Panc1 (cell line): Measurements from ENCODE around the gene FAM13A. TPM values are rescaled to one million over a fixed set of nuclear protein-coding genes. Genes with fewer than 3 reads are reported as not detected.

Experiments used
- ATAC-seq: fragments of 200-7000 bp; cut with Tn5 transposase; 2 replicates; pipeline ENCODE4 v1.9.1; 2020; ENCODE audit warnings: mild to moderate bottlenecking, moderate library complexity
- BruUV-seq: library from RNA; stranded (reverse); fragments of 400-500 nt; replicated peaks from 2 replicates; lab custom pipeline; 2021; lab: Mats Ljungman, UMichigan
- CTCF ChIA-PET: fragments of 300-600 bp; sonication (Branson Sonifier 250); formaldehyde crosslinking; loops from one replicate; lab custom pipeline; 2022; ENCODE audit warnings: antibody characterized with exemption; lab: Charles Lee
- POLR2A ChIA-PET: fragments of 300-600 bp; sonication (Branson Sonifier 250); formaldehyde crosslinking; loops from one replicate; lab custom pipeline; 2022; ENCODE audit warnings: antibody characterized with exemption; lab: Charles Lee
- DNase-seq: peaks from one replicate; pipeline ENCODE4 v3.0.0-alpha.2; 2010; ENCODE audit warnings: low read depth, low spot score
- H3K27ac ChIP-seq: 2 replicates; pipeline ENCODE4 v1.5.1; 2011; ENCODE audit warnings: mild to moderate bottlenecking, low read length, inconsistent platforms
- H3K27me3 ChIP-seq: fragments of 200-500 bp; sonication (Bioruptor generic); 2 replicates; pipeline ENCODE4 v1.6.0; 2014; ENCODE audit warnings: low read length, inconsistent platforms; ENCODE audit not compliant: control insufficient read depth, insufficient read depth
- H3K36me3 ChIP-seq: fragments of 200-500 bp; sonication (Bioruptor generic); 2 replicates; pipeline ENCODE4 v1.5.1; 2014; ENCODE audit warnings: inconsistent platforms, mild to moderate bottlenecking, low read length, moderate library complexity; ENCODE audit not compliant: control insufficient read depth, insufficient read depth
- H3K4me1 ChIP-seq: 2 replicates; pipeline ENCODE4 v1.5.1; 2011; ENCODE audit warnings: inconsistent platforms, mild to moderate bottlenecking, low read length, moderate library complexity; ENCODE audit not compliant: control insufficient read depth, insufficient read depth
- H3K4me3 ChIP-seq, 2 experiments: 2 replicates each; pipeline ENCODE4 v1.5.1; 2011 to 2012; ENCODE audit warnings: low read depth in 2 of 2, low read length in 2 of 2, mild to moderate bottlenecking in 2 of 2, inconsistent platforms in 1 of 2, moderate library complexity in 1 of 2
- H3K9me3 ChIP-seq: fragments of 200-500 bp; sonication (Bioruptor generic); 2 replicates; pipeline ENCODE4 v1.5.1; 2014; ENCODE audit warnings: low read depth, mild to moderate bottlenecking, inconsistent platforms, low read length, moderate library complexity; ENCODE audit not compliant: control insufficient read depth, insufficient read depth
- POLR2AphosphoS5 ChIP-seq: IDR thresholded peaks from 2 replicates; pipeline ENCODE4 v1.6.1; 2012; ENCODE audit warnings: mild to moderate bottlenecking, low read depth, low read length, moderate library complexity
- SIN3A ChIP-seq: IDR thresholded peaks from 2 replicates; pipeline ENCODE4 v1.6.1; 2012; ENCODE audit warnings: low read depth, mild to moderate bottlenecking, low read length, moderate library complexity, borderline replicate concordance; ENCODE audit not compliant: insufficient read depth
- TCF7L2 ChIP-seq: IDR thresholded peaks from 2 replicates; pipeline ENCODE4 v1.6.1; 2011; ENCODE audit warnings: mild to moderate bottlenecking, low read depth, low read length, inconsistent platforms
- in situ Hi-C: cut with HindIII; loops from 2 replicates; pipeline ENCODE4 v1.10.0; 2016; ENCODE audit warnings: low sequenced_read_pairs, low pct_unique_long_range_greater_than_20kb
- intact Hi-C: fragments of 100-400 bp; cut with micrococcal nuclease; formaldehyde crosslinking; loops from one replicate; pipeline ENCODE4 v1.10.0; 2022; ENCODE audit not compliant: unreplicated experiment
- total RNA-seq: library from RNA; stranded (reverse); gene quantifications from one replicate; pipeline ENCODE4 v1.2.1, GENCODE V29; 2021; ENCODE audit not compliant: unreplicated experiment
- TF ChIP-seq, protein P1 (sequence below): fragments of 450-650 bp; IDR thresholded peaks from 2 replicates; pipeline ENCODE4 v1.5.1; 2017; ENCODE audit warnings: mild to moderate bottlenecking
- TF ChIP-seq, protein P2 (sequence below), 2 experiments: IDR thresholded peaks; 2 replicates each; pipeline ENCODE4 v1.6.1; 2011 to 2012; ENCODE audit warnings: low read depth in 2 of 2, control low read depth in 1 of 2, low read length in 1 of 2, mild to moderate bottlenecking in 1 of 2, moderate library complexity in 1 of 2; ENCODE audit not compliant: insufficient read depth in 1 of 2

FAM13A gene
- total RNA-seq, 1 experiment from 2014 or later: 5.8 TPM

DNA sequence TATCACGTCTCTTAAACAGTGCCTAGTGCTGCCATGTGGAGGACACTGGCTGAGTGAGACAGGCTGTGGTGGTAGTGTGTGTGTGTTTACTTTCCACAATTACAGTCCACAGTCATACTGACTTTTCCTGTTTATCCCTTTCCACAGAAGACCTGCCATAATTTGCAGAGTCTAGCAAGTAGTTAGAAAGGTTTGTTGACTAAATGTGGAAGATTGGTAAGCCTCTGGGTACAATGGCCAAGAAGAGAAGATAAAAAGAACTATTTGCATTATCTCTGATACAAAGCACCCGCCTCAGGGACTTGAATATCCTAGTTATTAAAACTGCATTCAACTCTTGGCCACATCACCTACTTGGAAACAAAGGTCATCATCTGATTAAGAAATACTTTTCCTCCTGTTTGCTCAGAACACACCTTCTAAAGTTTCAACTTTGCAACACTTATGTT is 89.1 kb downstream of the FAM13A start:
- Histone ChIP-seq H3K36me3 (no peaks in the 10 kb centered on the region), H3K4me3 (no peak overlapping the region), H3K27ac (no peak overlapping the region), H3K9me3 (no peaks in the 10 kb centered on the region), H3K4me1 (no peaks in the 10 kb centered on the region), H3K27me3 (no peaks in the 10 kb centered on the region)
- intact Hi-C loops: no loop called here
- DNase-seq (no peak), ATAC-seq (no peak)
- in situ Hi-C loops: no loop called here
- BruUV-seq: no TSS peak
- CTCF ChIA-PET: no interaction called here
- TF ChIP-seq POLR2AphosphoS5: no peak
- TF ChIP-seq, protein P1, sequence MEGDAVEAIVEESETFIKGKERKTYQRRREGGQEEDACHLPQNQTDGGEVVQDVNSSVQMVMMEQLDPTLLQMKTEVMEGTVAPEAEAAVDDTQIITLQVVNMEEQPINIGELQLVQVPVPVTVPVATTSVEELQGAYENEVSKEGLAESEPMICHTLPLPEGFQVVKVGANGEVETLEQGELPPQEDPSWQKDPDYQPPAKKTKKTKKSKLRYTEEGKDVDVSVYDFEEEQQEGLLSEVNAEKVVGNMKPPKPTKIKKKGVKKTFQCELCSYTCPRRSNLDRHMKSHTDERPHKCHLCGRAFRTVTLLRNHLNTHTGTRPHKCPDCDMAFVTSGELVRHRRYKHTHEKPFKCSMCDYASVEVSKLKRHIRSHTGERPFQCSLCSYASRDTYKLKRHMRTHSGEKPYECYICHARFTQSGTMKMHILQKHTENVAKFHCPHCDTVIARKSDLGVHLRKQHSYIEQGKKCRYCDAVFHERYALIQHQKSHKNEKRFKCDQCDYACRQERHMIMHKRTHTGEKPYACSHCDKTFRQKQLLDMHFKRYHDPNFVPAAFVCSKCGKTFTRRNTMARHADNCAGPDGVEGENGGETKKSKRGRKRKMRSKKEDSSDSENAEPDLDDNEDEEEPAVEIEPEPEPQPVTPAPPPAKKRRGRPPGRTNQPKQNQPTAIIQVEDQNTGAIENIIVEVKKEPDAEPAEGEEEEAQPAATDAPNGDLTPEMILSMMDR: no peak
- TF ChIP-seq TCF7L2: no peak
- TF ChIP-seq, protein P2, sequence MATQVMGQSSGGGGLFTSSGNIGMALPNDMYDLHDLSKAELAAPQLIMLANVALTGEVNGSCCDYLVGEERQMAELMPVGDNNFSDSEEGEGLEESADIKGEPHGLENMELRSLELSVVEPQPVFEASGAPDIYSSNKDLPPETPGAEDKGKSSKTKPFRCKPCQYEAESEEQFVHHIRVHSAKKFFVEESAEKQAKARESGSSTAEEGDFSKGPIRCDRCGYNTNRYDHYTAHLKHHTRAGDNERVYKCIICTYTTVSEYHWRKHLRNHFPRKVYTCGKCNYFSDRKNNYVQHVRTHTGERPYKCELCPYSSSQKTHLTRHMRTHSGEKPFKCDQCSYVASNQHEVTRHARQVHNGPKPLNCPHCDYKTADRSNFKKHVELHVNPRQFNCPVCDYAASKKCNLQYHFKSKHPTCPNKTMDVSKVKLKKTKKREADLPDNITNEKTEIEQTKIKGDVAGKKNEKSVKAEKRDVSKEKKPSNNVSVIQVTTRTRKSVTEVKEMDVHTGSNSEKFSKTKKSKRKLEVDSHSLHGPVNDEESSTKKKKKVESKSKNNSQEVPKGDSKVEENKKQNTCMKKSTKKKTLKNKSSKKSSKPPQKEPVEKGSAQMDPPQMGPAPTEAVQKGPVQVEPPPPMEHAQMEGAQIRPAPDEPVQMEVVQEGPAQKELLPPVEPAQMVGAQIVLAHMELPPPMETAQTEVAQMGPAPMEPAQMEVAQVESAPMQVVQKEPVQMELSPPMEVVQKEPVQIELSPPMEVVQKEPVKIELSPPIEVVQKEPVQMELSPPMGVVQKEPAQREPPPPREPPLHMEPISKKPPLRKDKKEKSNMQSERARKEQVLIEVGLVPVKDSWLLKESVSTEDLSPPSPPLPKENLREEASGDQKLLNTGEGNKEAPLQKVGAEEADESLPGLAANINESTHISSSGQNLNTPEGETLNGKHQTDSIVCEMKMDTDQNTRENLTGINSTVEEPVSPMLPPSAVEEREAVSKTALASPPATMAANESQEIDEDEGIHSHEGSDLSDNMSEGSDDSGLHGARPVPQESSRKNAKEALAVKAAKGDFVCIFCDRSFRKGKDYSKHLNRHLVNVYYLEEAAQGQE (IDR thresholded peaks at IDR 0.05; ENCODE audit: insufficient read depth in 1 of 2, low read depth in 2 of 2, low read length in 1 of 2): no peak
- no peak for TF ChIP-seq SIN3A
- POLR2A ChIA-PET: no interaction called here

DNA sequence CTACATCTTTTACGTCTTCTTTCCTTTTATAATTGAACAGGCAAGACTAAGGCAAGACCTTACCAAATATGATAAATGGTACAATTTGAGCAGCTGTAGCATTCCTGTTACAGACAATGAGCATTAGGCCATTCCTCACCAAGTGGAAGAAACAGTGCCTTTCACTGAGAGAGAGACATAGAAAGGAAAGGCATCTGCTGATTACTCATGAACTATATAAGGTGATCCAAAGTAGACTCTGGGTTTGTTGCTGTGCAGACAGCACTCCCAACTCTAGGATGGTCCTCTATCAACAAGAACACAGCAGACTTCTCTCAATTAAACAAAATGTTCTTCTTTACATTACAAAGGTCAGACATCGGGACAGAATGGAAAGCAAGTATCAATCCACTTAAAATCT is 91.9 kb downstream of the FAM13A start:
- Histone ChIP-seq H3K4me3 (no peak overlapping the region), H3K4me1 (no peaks in the 10 kb centered on the region), H3K27ac (no peak overlapping the region), H3K27me3 (no peaks in the 10 kb centered on the region), H3K36me3 (no peaks in the 10 kb centered on the region), H3K9me3 (no peaks in the 10 kb centered on the region)
- ATAC-seq: no peak
- POLR2A ChIA-PET: no interaction called here
- no TSS peak for BruUV-seq
- no peak for DNase-seq
- CTCF ChIA-PET: no interaction called here
- intact Hi-C loops (no loop called here), in situ Hi-C loops (no loop called here)
- TF ChIP-seq, protein P2 (IDR thresholded peaks at IDR 0.05; ENCODE audit: insufficient read depth in 1 of 2, low read depth in 2 of 2, low read length in 1 of 2): no peak
- TF ChIP-seq, protein P1: no peak
- no peak for TF ChIP-seq POLR2AphosphoS5
